Karpas-422 (cell line): ENCODE data around the gene F5. TPM values are rescaled to one million over a fixed set of nuclear protein-coding genes. Genes with fewer than 3 reads are reported as not detected.

Experiments
- DNase-seq: peaks from one replicate; pipeline ENCODE4 v3.0.0-alpha.2; 2015
- H2AFZ ChIP-seq: fragments of 200-600 bp; sonication (generic); 2 replicates; pipeline ENCODE4 v1.6.1; 2014; ENCODE audit warnings: antibody characterized with exemption, low read length, mixed read lengths
- H3K27ac ChIP-seq: fragments of 200-600 bp; sonication (generic); 2 replicates; pipeline ENCODE4 v1.5.1; 2014; ENCODE audit warnings: mild to moderate bottlenecking, low read length, moderate library complexity
- H3K27me3 ChIP-seq: fragments of 200-600 bp; sonication (generic); 2 replicates; pipeline ENCODE4 v1.6.1; 2014; ENCODE audit warnings: low read length, mixed read lengths
- H3K36me3 ChIP-seq: fragments of 200-600 bp; sonication (generic); 2 replicates; pipeline ENCODE4 v1.6.1; 2014; ENCODE audit warnings: low read length, mixed read lengths; ENCODE audit not compliant: insufficient read depth
- H3K4me1 ChIP-seq: fragments of 200-600 bp; sonication (generic); 2 replicates; pipeline ENCODE4 v1.6.1; 2014; ENCODE audit warnings: mild to moderate bottlenecking, low read length, mixed read lengths
- H3K4me2 ChIP-seq: fragments of 200-600 bp; sonication (generic); 2 replicates; pipeline ENCODE4 v1.6.1; 2014; ENCODE audit warnings: low read length, low read depth, mild to moderate bottlenecking; ENCODE audit not compliant: poor library complexity, severe bottlenecking
- H3K4me3 ChIP-seq: fragments of 200-600 bp; sonication (generic); 2 replicates; pipeline ENCODE4 v1.5.1; 2014; ENCODE audit warnings: mild to moderate bottlenecking, antibody characterized with exemption, low read length, mixed read lengths
- H3K79me2 ChIP-seq: fragments of 200-600 bp; sonication (generic); 2 replicates; pipeline ENCODE4 v1.6.1; 2014; ENCODE audit warnings: mild to moderate bottlenecking, low read length, mixed read lengths
- H3K9ac ChIP-seq: fragments of 200-600 bp; sonication (generic); 2 replicates; pipeline ENCODE4 v1.6.0; 2014; ENCODE audit warnings: low read length
- H3K9me2 ChIP-seq: fragments of 200-600 bp; sonication (generic), shearing (Covaris generic); replicated peaks from 2 replicates; pipeline ENCODE4 v1.6.0; 2014; ENCODE audit warnings: mild to moderate bottlenecking, low read length, moderate library complexity; ENCODE audit not compliant: insufficient read depth
- H3K9me3 ChIP-seq: fragments of 300-700, 200-600 bp; sonication (generic); 2 replicates; pipeline ENCODE4 v1.6.1; 2014; ENCODE audit warnings: low read length, mixed read lengths
- H4K20me1 ChIP-seq: fragments of 200-600 bp; sonication (generic); 2 replicates; pipeline ENCODE4 v1.6.1; 2014; ENCODE audit warnings: mild to moderate bottlenecking, antibody characterized with exemption, low read length, low read depth; ENCODE audit not compliant: insufficient read depth
- small RNA-seq: library from RNA; depleted of rRNA; stranded (forward); fragments of <200 nt; gene quantifications from one replicate; pipeline ENCODE3, GENCODE V24; 2014
- total RNA-seq: library from RNA; depleted of rRNA; stranded (reverse); fragments of >200 nt; shearing (Covaris generic); gene quantifications from 2 replicates; pipeline ENCODE4 v1.2.3, GENCODE V29; 2014; ENCODE audit warnings: low replicate concordance; rRNA removed

The F5 gene
- total RNA-seq, 1 experiment from 2014 or later, result not detected

DNA sequence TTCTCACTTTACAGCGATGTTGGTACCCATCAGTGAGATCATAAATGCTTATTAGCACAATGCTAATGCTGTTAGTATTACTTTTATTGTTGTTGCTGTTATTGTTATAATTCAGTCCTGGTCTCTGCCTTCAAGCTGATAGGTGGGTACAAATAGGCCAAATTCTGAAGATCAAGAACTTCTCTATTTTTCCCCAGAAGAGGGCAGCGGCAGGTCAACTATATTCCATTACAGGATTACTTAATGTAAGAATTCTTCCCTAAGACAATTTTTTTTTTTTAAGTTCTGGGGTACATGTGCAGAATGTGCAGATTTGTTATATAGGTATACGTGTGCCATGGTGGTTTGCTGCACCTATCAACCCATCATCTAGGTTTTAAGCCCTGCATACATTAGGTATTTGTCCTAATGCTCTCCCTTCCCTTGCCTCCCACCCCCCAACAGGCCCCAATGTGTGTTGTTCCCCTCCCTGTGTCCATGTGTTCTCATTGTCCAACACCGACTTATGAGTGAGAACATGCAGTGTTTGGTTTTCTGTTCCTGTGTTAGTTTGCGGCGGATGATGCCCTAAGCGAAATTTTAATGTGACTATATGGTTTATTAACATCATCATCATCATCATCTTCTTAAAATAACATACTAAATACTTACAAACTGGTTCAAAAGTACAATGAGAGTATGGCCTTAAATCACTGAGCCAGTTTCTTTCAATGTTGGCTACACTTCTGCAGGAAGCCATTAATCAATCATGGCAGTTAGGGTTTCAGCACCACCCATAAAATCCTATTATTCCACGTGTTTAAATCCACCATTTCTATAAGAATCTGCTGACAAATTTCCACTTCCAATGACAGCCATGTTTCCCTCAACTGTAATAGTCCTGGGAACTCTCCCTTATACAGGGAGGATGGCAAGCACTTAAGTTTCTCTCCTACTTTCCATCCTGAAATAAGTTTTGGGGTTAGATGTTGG, 119.7 kb downstream of the F5 start:
- Histone ChIP-seq H3K79me2 (no peaks in the 10 kb centered on the region), H3K9ac (no peak overlapping the region), H2AFZ (no peak overlapping the region), H3K36me3 (no peaks in the 10 kb centered on the region), H3K27ac (no peak overlapping the region), H3K27me3 (no peaks in the 10 kb centered on the region), H3K4me1 (no peaks in the 10 kb centered on the region), H3K9me2 (no peaks in the 10 kb centered on the region), H4K20me1 (no peaks in the 10 kb centered on the region), H3K9me3 (no peaks in the 10 kb centered on the region), H3K4me3 (no peak overlapping the region), H3K4me2 (no peak overlapping the region)
- no peak for DNase-seq

DNA sequence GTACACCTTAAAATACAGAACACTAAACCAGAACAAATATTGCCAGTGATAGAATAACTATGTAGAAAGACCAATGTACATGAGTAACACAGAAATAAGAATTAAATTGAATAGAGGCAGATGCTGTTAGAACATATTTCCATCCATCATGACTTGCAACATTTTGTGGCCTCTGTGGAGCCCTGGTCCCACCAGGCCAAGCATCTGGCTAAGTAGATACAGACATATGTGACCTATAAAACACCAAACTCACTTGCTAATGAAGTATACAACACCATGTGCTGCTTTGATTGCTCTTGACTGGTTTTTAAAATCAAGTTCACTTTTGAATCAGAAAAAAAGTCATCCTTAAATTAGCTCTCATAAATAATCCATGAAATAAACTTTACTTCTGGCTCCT, 121.0 kb downstream of the F5 start:
- no peaks in the 10 kb centered on the region for H3K9me3 ChIP-seq
- H3K27ac ChIP-seq, result no peak overlapping the region
- H3K27me3 ChIP-seq, result no peaks in the 10 kb centered on the region
- H3K4me3 ChIP-seq, result no peak overlapping the region
- H3K9ac ChIP-seq, result no peak overlapping the region
- H3K9me2 ChIP-seq, result no peaks in the 10 kb centered on the region
- no peak overlapping the region for H3K4me2 ChIP-seq
- H2AFZ ChIP-seq, result no peak overlapping the region
- H3K4me1 ChIP-seq, result no peaks in the 10 kb centered on the region
- no peaks in the 10 kb centered on the region for H4K20me1 ChIP-seq
- no peaks in the 10 kb centered on the region for H3K79me2 ChIP-seq
- H3K36me3 ChIP-seq, result no peaks in the 10 kb centered on the region
- no peak for DNase-seq

Small RNA genes lying within 50 kb of the gene (small RNA-seq; reads per million reads assigned to genes)
- gene AL021068.2, result not detected

Other genes starting within 250 kb of the F5 start
- 7.2 and 7.4 TPM in 2 replicates for gene NME7, start 218.7 kb downstream of the F5 start, total RNA-seq
- gene BLZF1, start 218.3 kb downstream of the F5 start, total RNA-seq, result 19.6 and 23.4 TPM in 2 replicates
- gene CCDC181, start 159.0 kb downstream of the F5 start, total RNA-seq, result not detected in 2 replicates
- 0.32 and 2.3 TPM in 2 replicates for gene SLC19A2, start 100.5 kb downstream of the F5 start, total RNA-seq
- not detected in 2 replicates for gene SELP, start 43.6 kb upstream of the F5 start, total RNA-seq
- not detected in 2 replicates for gene SELL, start 125.1 kb upstream of the F5 start, total RNA-seq
- gene SELE, start 147.6 kb upstream of the F5 start, total RNA-seq, result not detected in 2 replicates
- gene METTL18, start 208.4 kb upstream of the F5 start, total RNA-seq, result 10.4 and 13.3 TPM in 2 replicates